ENCODE results near the gene FGFR2.

- TF ChIP-seq EZH2 (IDR thresholded peaks at IDR 0.05) (no peak), POLR2AphosphoS5 (IDR thresholded peaks at IDR 0.05; ENCODE audit: borderline replicate concordance, low read depth, low read length) (no peak), FOXP2 (optimal IDR thresholded peaks at IDR 0.05; ENCODE audit: control extremely low read depth, extremely low read length, insufficient read depth) (no peak)
These were observed 4.2 kb downstream of the FGFR2 start for GRCh38 chr10:121594076-121594475.

All from SK-N-MC (cell line).